Hematopoietic multipotent progenitor cell treated with erythropoietin and hydrocortisone succinate and interleukin-3 and kit ligand, for 17 days (in vitro differentiated cells): ENCODE results near the gene CDH5.
"Not testable (repeated sequence)": the region's sequence is repeated elsewhere in the genome, so short reads cannot be mapped to it uniquely, and the experiment has no call there.

Experiments
- DNase-seq: peaks from one replicate; pipeline ENCODE4 v3.0.0-alpha.2; 2015; ENCODE audit warnings: low spot score

The CDH5 gene

GRCh38 chr16:66437391-66437945 lies 71.0 kb downstream of the CDH5 start:
- no peak for DNase-seq

- no peak for DNase-seq
Observed at GRCh38 chr16:66438536-66438935, 72.0 kb downstream of the CDH5 start.

GRCh38 chr16:66439051-66439730 lies 72.7 kb downstream of the CDH5 start:
- no peak for DNase-seq

GRCh38 chr16:66440271-66440802 lies 73.8 kb downstream of the CDH5 start:
- no peak for DNase-seq

GRCh38 chr16:66440970-66441369 lies 74.5 kb downstream of the CDH5 start:
- DNase-seq = no peak

GRCh38 chr16:66441586-66442375 lies 75.3 kb downstream of the CDH5 start:
- DNase-seq = no peak

- DNase-seq = no peak
Observed at GRCh38 chr16:66442502-66443268, 76.2 kb downstream of the CDH5 start.

- no peak for DNase-seq
Observed at GRCh38 chr16:66443269-66443652, 76.8 kb downstream of the CDH5 start.

GRCh38 chr16:66444049-66444481 lies 77.6 kb downstream of the CDH5 start:
- no peak for DNase-seq

GRCh38 chr16:66446737-66447136 lies 80.2 kb downstream of the CDH5 start:
- no peak for DNase-seq

- no peak for DNase-seq
Observed at GRCh38 chr16:66447491-66447890, 81.0 kb downstream of the CDH5 start.

GRCh38 chr16:66451548-66451947 lies 85.1 kb downstream of the CDH5 start:
- no peak for DNase-seq

GRCh38 chr16:66453230-66453629 lies 86.7 kb downstream of the CDH5 start:
- not testable (repeated sequence) for DNase-seq
